ENCODE results near the gene RARB. TPM values are rescaled to one million over a fixed set of nuclear protein-coding genes. Genes with fewer than 3 reads are reported as not detected.

The RARB gene
- total RNA-seq, 2 donors from 2014 or later = not detected

GRCh38 chr3:25567388-25567787 lies 139.3 kb downstream of the RARB start:
- Mint-ChIP-seq H3K27ac (no peak overlapping the region), H3K36me3 (ENCODE audit: insufficient read depth in 2 of 2) (no peaks in the 10 kb centered on the region), H3K27me3 (ENCODE audit: low read depth) (no peaks in the 10 kb centered on the region), H3K9me3 (no peaks in the 10 kb centered on the region), H3K4me1 (ENCODE audit: low read depth) (no peaks in the 10 kb centered on the region), H3K4me3 (no peak overlapping the region)
- ATAC-seq (replicated peaks in 1 of 2) (no peak), DNase-seq (no peak)

GRCh38 chr3:25567806-25568524 lies 139.9 kb downstream of the RARB start:
- no peak overlapping the region for H3K27ac Mint-ChIP-seq
- H3K4me3 Mint-ChIP-seq = no peak overlapping the region
- no peaks in the 10 kb centered on the region for H3K36me3 Mint-ChIP-seq (ENCODE audit: insufficient read depth in 2 of 2)
- ATAC-seq (replicated peaks in 1 of 2) (no peak), DNase-seq (no peak)
- H3K4me1 Mint-ChIP-seq (ENCODE audit: low read depth) = no peaks in the 10 kb centered on the region
- no peaks in the 10 kb centered on the region for H3K9me3 Mint-ChIP-seq
- H3K27me3 Mint-ChIP-seq (ENCODE audit: low read depth) = no peaks in the 10 kb centered on the region

GRCh38 chr3:25568525-25569078 lies 140.5 kb downstream of the RARB start:
- Mint-ChIP-seq H3K4me1 (ENCODE audit: low read depth) (no peaks in the 10 kb centered on the region), H3K36me3 (ENCODE audit: insufficient read depth in 2 of 2) (no peaks in the 10 kb centered on the region), H3K9me3 (no peaks in the 10 kb centered on the region), H3K4me3 (no peak overlapping the region), H3K27me3 (ENCODE audit: low read depth) (no peaks in the 10 kb centered on the region), H3K27ac (no peak overlapping the region)
- no peak for ATAC-seq (replicated peaks in 1 of 2)
- DNase-seq = no peak

DNA sequence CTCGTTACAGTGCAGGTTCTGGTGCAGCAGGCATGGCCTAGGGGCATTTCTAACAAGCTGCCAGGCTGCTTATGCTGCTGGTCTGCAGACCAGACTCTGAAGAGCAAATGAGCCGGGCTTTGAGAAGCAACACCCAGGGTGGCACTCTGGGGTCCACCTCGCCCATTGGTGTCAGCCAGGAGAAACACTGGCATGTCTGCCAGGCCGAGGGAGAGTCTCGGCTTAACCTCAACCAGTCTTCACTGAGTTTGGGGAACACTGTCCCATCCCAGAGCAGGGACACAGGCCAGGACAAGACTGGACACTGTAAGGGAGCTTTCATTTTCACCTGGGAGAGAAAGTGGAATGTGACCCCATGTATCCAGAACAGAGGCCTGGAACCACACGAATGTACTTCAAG lies 143.2 kb downstream of the RARB start:
- Mint-ChIP-seq H3K4me1 (ENCODE audit: low read depth) (no peaks in the 10 kb centered on the region), H3K4me3 (no peak overlapping the region), H3K36me3 (ENCODE audit: insufficient read depth in 2 of 2) (no peaks in the 10 kb centered on the region), H3K9me3 (no peaks in the 10 kb centered on the region), H3K27me3 (ENCODE audit: low read depth) (no peaks in the 10 kb centered on the region), H3K27ac (no peak overlapping the region)
- no peak for DNase-seq
- no peak for ATAC-seq (replicated peaks in 1 of 2)

GRCh38 chr3:25572336-25572735 lies 144.3 kb downstream of the RARB start:
- H3K9me3 Mint-ChIP-seq = no peaks in the 10 kb centered on the region
- H3K27me3 Mint-ChIP-seq (ENCODE audit: low read depth) = no peaks in the 10 kb centered on the region
- H3K4me1 Mint-ChIP-seq (ENCODE audit: low read depth) = no peaks in the 10 kb centered on the region
- ATAC-seq (replicated peaks in 1 of 2) (no peak), DNase-seq (no peak)
- no peak overlapping the region for H3K4me3 Mint-ChIP-seq
- no peaks in the 10 kb centered on the region for H3K36me3 Mint-ChIP-seq (ENCODE audit: insufficient read depth in 2 of 2)
- no peak overlapping the region for H3K27ac Mint-ChIP-seq

GRCh38 chr3:25572919-25573385 lies 144.9 kb downstream of the RARB start:
- Mint-ChIP-seq H3K4me1 (ENCODE audit: low read depth) (no peaks in the 10 kb centered on the region), H3K27ac (no peak overlapping the region), H3K9me3 (no peaks in the 10 kb centered on the region), H3K36me3 (ENCODE audit: insufficient read depth in 2 of 2) (no peaks in the 10 kb centered on the region), H3K4me3 (no peak overlapping the region), H3K27me3 (ENCODE audit: low read depth) (no peaks in the 10 kb centered on the region)
- ATAC-seq (replicated peaks in 1 of 2) (no peak), DNase-seq (no peak)

GRCh38 chr3:25573386-25574171 lies 145.5 kb downstream of the RARB start:
- Mint-ChIP-seq H3K27ac (no peak overlapping the region), H3K36me3 (ENCODE audit: insufficient read depth in 2 of 2) (no peaks in the 10 kb centered on the region), H3K4me1 (ENCODE audit: low read depth) (no peaks in the 10 kb centered on the region), H3K4me3 (no peak overlapping the region), H3K9me3 (no peaks in the 10 kb centered on the region), H3K27me3 (ENCODE audit: low read depth) (no peaks in the 10 kb centered on the region)
- DNase-seq (no peak), ATAC-seq (replicated peaks in 1 of 2) (no peak)

DNA sequence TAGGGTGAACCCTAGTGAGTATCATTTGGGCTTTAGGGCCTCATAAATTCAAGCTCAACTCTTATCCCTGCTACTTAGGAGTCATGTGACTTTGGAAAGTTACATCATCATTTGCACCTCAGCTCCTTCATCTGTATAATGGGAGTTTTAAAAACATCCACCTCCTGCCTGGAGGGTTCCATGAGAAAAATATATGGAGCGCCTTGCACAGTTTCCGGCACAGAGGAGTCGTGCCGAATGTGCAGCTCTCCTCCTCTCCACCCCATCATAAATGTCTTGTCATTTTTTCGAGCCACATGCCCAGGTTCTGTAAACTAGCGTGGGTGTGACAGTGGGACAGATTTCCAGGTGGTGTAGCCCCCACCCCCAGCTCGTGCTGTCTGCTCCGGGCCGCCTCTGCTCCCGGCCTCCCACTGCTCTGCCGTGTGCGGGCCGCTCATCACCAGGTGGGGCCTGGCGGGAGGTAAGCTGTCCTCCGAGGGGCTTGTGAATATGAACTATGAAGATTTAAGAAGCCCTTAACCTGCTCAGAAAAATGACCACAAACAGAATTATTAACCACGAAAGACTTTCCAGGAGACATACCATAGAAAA lies 146.2 kb downstream of the RARB start:
- H3K36me3 Mint-ChIP-seq (ENCODE audit: insufficient read depth in 2 of 2) = no peaks in the 10 kb centered on the region
- ATAC-seq (replicated peaks in 1 of 2) = no peak

DNA sequence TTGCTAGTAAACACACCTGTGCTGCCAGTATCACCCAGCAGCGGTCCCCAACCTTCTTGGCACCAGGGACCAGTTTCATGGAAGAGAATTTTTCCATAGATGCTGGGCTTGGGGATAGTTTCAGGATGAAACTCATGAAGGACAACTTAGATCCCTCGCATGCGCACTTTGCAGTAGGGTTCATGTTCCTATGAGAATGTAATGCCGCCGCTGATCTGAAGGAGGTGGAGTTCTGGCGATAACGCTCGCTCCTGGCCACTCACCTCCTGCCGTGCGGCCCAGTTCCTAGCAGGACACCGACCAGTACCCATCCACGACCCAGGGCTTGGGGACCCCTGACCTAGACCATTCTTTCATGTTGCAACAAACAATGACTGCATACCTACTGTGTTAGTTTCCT lies 146.9 kb downstream of the RARB start:
- H3K4me3 Mint-ChIP-seq = no peak overlapping the region
- H3K9me3 Mint-ChIP-seq = no peaks in the 10 kb centered on the region
- no peaks in the 10 kb centered on the region for H3K27me3 Mint-ChIP-seq (ENCODE audit: low read depth)
- H3K36me3 Mint-ChIP-seq (ENCODE audit: insufficient read depth in 2 of 2) = no peaks in the 10 kb centered on the region
- H3K4me1 Mint-ChIP-seq (ENCODE audit: low read depth) = no peaks in the 10 kb centered on the region
- DNase-seq (no peak), ATAC-seq (replicated peaks in 1 of 2) (no peak)
- no peak overlapping the region for H3K27ac Mint-ChIP-seq

More for the DNA sequence above, 146.2 kb downstream of the RARB start:
- Mint-ChIP-seq H3K27me3 (ENCODE audit: low read depth) (no peaks in the 10 kb centered on the region), H3K4me1 (ENCODE audit: low read depth) (no peaks in the 10 kb centered on the region), H3K27ac (no peak overlapping the region), H3K4me3 (no peak overlapping the region), H3K9me3 (no peaks in the 10 kb centered on the region)
- DNase-seq = no peak

DNA sequence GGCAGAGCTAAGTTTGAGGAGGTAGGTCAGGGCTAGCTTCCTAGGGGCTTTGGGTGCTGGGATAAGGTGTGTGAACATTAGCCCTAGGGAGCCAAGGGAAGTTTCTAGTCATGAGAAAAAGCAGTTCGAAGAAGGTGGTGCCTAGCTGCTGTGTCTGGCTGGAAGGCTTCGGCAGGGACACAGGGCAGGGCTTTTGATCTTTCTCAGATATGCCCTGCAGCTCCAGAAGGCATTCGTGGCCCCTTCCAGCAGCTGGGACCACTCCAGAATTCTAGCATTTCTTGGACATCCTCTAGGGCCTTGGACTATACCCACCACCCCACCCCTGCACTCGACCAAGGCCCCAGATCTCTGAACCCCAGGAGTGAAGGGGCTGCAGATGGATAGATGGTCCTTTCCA lies 148.1 kb downstream of the RARB start:
- H3K4me1 Mint-ChIP-seq (ENCODE audit: low read depth) = no peaks in the 10 kb centered on the region
- DNase-seq = no peak
- no peaks in the 10 kb centered on the region for H3K36me3 Mint-ChIP-seq (ENCODE audit: insufficient read depth in 2 of 2)
- no peaks in the 10 kb centered on the region for H3K9me3 Mint-ChIP-seq
- H3K27ac Mint-ChIP-seq = no peak overlapping the region
- no peak overlapping the region for H3K4me3 Mint-ChIP-seq
- no peaks in the 10 kb centered on the region for H3K27me3 Mint-ChIP-seq (ENCODE audit: low read depth)
- no peak for ATAC-seq (replicated peaks in 1 of 2)

- ATAC-seq (replicated peaks in 1 of 2) (no peak), DNase-seq (no peak)
- no peaks in the 10 kb centered on the region for H3K4me1 Mint-ChIP-seq (ENCODE audit: low read depth)
- H3K27ac Mint-ChIP-seq = no peak overlapping the region
- H3K9me3 Mint-ChIP-seq = no peaks in the 10 kb centered on the region
- H3K4me3 Mint-ChIP-seq = no peak overlapping the region
- no peaks in the 10 kb centered on the region for H3K27me3 Mint-ChIP-seq (ENCODE audit: low read depth)
- H3K36me3 Mint-ChIP-seq (ENCODE audit: insufficient read depth in 2 of 2) = no peaks in the 10 kb centered on the region
These were observed 148.9 kb downstream of the RARB start for GRCh38 chr3:25576831-25577454.

DNA sequence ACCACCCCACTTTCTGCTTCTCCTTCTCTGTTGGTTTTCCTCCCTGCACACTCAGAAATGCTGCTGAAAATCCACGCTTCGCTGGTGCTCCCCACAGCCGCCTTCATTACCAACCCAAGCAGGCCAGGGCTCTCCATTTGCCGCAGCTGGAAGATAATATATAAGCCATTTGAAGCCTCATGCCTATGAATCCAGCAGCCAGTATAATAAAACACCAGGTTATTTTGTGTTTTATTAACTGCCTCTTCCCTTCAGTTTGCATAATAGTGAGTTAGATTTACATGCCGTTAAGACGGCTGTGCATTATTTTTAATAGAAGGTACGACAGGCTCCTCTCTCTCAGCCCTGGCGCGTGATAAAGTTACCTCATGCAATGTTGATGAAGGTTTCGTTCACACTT lies 150.0 kb downstream of the RARB start:
- H3K9me3 Mint-ChIP-seq = no peaks in the 10 kb centered on the region

GRCh38 chr3:25580534-25580933 lies 152.5 kb downstream of the RARB start:
- no peak overlapping the region for H3K27ac Mint-ChIP-seq
- H3K4me1 Mint-ChIP-seq (ENCODE audit: low read depth) = no peaks in the 10 kb centered on the region
- H3K27me3 Mint-ChIP-seq (ENCODE audit: low read depth) = no peaks in the 10 kb centered on the region
- H3K9me3 Mint-ChIP-seq = no peaks in the 10 kb centered on the region
- H3K4me3 Mint-ChIP-seq = no peak overlapping the region
- no peak for DNase-seq
- H3K36me3 Mint-ChIP-seq (ENCODE audit: insufficient read depth in 2 of 2) = no peaks in the 10 kb centered on the region
- no peak for ATAC-seq (replicated peaks in 1 of 2)

More for the DNA sequence above, 150.0 kb downstream of the RARB start:
- H3K27me3 Mint-ChIP-seq (ENCODE audit: low read depth) = no peaks in the 10 kb centered on the region
- no peaks in the 10 kb centered on the region for H3K36me3 Mint-ChIP-seq (ENCODE audit: insufficient read depth in 2 of 2)
- no peak overlapping the region for H3K4me3 Mint-ChIP-seq
- H3K27ac Mint-ChIP-seq = no peak overlapping the region
- H3K4me1 Mint-ChIP-seq (ENCODE audit: low read depth) = no peaks in the 10 kb centered on the region
- ATAC-seq (replicated peaks in 1 of 2) (no peak), DNase-seq (no peak)
